Subcutaneous abdominal adipose tissue (tissue), 5 donors: ENCODE measurements around the gene GMDS.

Experiments
- H3K27ac ChIP-seq: one replicate; pipeline ENCODE4 v1.7.0; 2013; ENCODE audit warnings: low read depth, mild to moderate bottlenecking, inconsistent platforms, low read length, moderate library complexity
- H3K27me3 ChIP-seq, 5 donors: one replicate each; pipeline ENCODE4 v1.7.0; 2013; ENCODE audit warnings: low read length in 5 of 5, inconsistent platforms in 1 of 5; ENCODE audit not compliant: control insufficient read depth in 5 of 5, insufficient read depth in 4 of 5
- H3K36me3 ChIP-seq, 5 donors: one replicate each; pipeline ENCODE4 v1.7.0; 2013; ENCODE audit warnings: low read length in 5 of 5; ENCODE audit not compliant: control insufficient read depth in 5 of 5, insufficient read depth in 5 of 5
- H3K4me1 ChIP-seq, 5 donors: one replicate each; pipeline ENCODE4 v1.7.0; 2013; ENCODE audit warnings: low read length in 5 of 5, mild to moderate bottlenecking in 3 of 5, moderate library complexity in 1 of 5; ENCODE audit not compliant: control insufficient read depth in 5 of 5, insufficient read depth in 5 of 5
- H3K4me3 ChIP-seq, 5 donors: one replicate each; pipeline ENCODE4 v1.7.0; 2013; ENCODE audit warnings: low read length in 5 of 5, low read depth in 1 of 5
- H3K9ac ChIP-seq, 5 donors: one replicate each; pipeline ENCODE4 v1.7.0; 2013; ENCODE audit warnings: low read length in 5 of 5, mild to moderate bottlenecking in 4 of 5, moderate library complexity in 3 of 5
- H3K9me3 ChIP-seq, 5 donors: one replicate each; pipeline ENCODE4 v1.7.0; 2013; ENCODE audit warnings: low read length in 5 of 5; ENCODE audit not compliant: control insufficient read depth in 5 of 5
- donor health status: healthy.
- donor health status: healthy.
- donor health status: healthy.
- donor health status: healthy.
- donor health status: healthy.

The GMDS gene

GRCh38 chr6:1627827-1628560 lies 617.4 kb downstream of the GMDS start:
- no peak overlapping the region for H3K9ac ChIP-seq
- H3K9me3 ChIP-seq, result no peaks in the 10 kb centered on the region
- H3K36me3 ChIP-seq, result no peaks in the 10 kb centered on the region
- H3K4me3 ChIP-seq, result no peak overlapping the region
- peaks cover 0 to 22% (median 15%) of the 10 kb centered on the region in 5 donors for H3K4me1 ChIP-seq
- no peak overlapping the region for H3K27ac ChIP-seq
- H3K27me3 ChIP-seq, result peaks cover 0 to 30% (median 24%) of the 10 kb centered on the region in 5 donors

- H3K4me3 ChIP-seq, result no peak overlapping the region
- H3K36me3 ChIP-seq, result no peaks in the 10 kb centered on the region
- no peak overlapping the region for H3K27ac ChIP-seq
- no peak overlapping the region for H3K9ac ChIP-seq
- H3K4me1 ChIP-seq, result peaks cover 0 to 22% (median 15%) of the 10 kb centered on the region in 5 donors
- peaks cover 0 to 30% (median 27%) of the 10 kb centered on the region in 5 donors for H3K27me3 ChIP-seq
- H3K9me3 ChIP-seq, result no peaks in the 10 kb centered on the region
Observed at GRCh38 chr6:1626481-1626880, 618.9 kb downstream of the GMDS start.

DNA sequence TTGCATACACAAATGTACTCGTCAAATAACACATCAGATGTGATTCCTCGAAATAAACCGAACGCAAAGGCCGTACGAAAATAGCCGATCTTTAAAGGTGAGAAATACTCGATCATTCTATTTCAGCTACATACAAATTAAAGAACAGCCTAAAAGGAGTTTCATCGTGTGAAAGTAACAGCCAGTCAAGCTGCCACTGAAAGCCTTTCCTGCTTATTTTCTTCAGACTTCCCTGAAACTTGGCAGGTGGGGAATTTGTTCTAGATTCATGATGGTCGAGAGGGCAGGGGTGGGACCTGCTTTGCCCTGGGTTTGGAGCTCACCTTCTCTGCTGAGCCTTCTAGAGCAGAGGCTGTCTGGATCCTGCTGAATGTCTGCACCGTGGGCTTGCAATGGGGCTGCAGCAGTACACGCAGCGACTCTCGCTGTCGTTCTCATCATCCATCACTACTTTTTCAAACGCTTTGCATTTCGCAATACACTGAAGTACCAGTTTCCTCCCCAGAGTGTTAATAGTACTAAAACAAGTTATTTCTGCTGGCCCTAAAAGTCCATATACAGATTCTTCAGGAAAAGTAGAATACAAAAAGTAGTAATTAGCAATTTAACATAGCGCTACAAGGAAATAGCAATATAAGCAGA lies 619.5 kb downstream of the GMDS start:
- Histone ChIP-seq H3K4me3 (peak overlapping the region in 3 of 5 donors; percentile 72 to 85 (median 80)), H3K4me1 (peaks cover 0 to 22% (median 15%) of the 10 kb centered on the region in 5 donors), H3K9me3 (no peaks in the 10 kb centered on the region), H3K36me3 (no peaks in the 10 kb centered on the region), H3K27me3 (peaks cover 0 to 34% (median 29%) of the 10 kb centered on the region in 5 donors), H3K27ac (no peak overlapping the region), H3K9ac (peak overlapping the region in 1 of 5 donors; percentile 44)

GRCh38 chr6:1624851-1625781 lies 620.3 kb downstream of the GMDS start:
- peaks cover 0 to 26% (median 17%) of the 10 kb centered on the region in 5 donors for H3K4me1 ChIP-seq
- no peaks in the 10 kb centered on the region for H3K36me3 ChIP-seq
- H3K27me3 ChIP-seq, result peaks cover 3 to 41% (median 36%) of the 10 kb centered on the region in 5 donors
- H3K4me3 ChIP-seq, result peak overlapping the region; percentile 72 to 85 (median 80)
- no peaks in the 10 kb centered on the region for H3K9me3 ChIP-seq
- H3K27ac ChIP-seq, result peak overlapping the region; percentile 46
- H3K9ac ChIP-seq, result peak overlapping the region in 4 of 5 donors; percentile 44 to 71 (median 60)

DNA sequence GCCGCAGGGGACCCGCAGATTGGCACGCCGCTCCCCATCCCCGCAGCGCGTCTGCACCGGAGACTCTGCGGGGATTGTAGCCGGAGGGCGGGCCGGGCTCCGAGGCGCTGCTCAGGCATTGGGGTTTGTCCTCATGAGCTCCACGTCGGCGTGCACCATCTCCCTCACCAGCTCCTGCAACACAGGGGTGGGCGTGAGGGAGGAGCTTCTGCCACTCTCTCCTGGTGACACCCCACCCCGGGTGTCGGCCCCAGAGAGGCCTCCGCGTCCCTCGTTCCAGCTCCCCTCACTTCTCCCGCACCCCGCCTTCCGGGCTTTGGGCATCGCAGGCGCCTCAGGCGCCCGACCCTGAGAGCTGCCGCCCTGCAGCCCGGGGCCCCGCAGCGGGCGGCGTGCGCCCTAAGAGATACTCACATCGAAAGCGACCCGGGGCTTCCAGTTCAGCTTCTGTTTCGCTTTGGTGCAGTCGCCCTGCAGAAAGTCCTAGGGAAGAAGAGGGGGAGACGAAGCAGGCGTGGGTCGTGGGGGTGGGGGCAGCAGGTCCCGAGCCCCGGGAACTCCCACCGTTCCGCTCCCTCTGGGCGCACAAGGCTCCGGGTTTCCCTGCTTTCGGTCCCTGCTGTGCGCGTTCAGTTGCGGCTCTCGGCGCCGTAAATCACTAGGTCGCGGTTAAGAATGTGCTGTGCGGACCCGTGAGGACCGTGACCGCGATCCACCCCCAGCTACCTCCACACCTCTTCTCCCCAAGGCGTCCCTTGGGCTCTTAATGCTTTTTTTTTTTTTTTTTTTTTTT lies 621.2 kb downstream of the GMDS start:
- H3K4me1 ChIP-seq, result peaks cover 0 to 35% (median 23%) of the 10 kb centered on the region in 5 donors
- H3K9ac ChIP-seq, result peak overlapping the region in 1 of 5 donors; percentile 71
- H3K36me3 ChIP-seq, result no peaks in the 10 kb centered on the region
- no peaks in the 10 kb centered on the region for H3K9me3 ChIP-seq
- H3K4me3 ChIP-seq, result peak overlapping the region in 4 of 5 donors; percentile 72 to 85 (median 80)
- peaks cover 4 to 45% (median 42%) of the 10 kb centered on the region in 5 donors for H3K27me3 ChIP-seq
- no peak overlapping the region for H3K27ac ChIP-seq

- no peak overlapping the region for H3K4me3 ChIP-seq
- H3K9me3 ChIP-seq, result no peaks in the 10 kb centered on the region
- no peaks in the 10 kb centered on the region for H3K36me3 ChIP-seq
- no peak overlapping the region for H3K27ac ChIP-seq
- peaks cover 4 to 49% (median 42%) of the 10 kb centered on the region in 5 donors for H3K27me3 ChIP-seq
- H3K4me1 ChIP-seq, result peaks cover 0 to 35% (median 23%) of the 10 kb centered on the region in 5 donors
- H3K9ac ChIP-seq, result no peak overlapping the region
Observed at GRCh38 chr6:1623769-1624057, 621.7 kb downstream of the GMDS start.

DNA sequence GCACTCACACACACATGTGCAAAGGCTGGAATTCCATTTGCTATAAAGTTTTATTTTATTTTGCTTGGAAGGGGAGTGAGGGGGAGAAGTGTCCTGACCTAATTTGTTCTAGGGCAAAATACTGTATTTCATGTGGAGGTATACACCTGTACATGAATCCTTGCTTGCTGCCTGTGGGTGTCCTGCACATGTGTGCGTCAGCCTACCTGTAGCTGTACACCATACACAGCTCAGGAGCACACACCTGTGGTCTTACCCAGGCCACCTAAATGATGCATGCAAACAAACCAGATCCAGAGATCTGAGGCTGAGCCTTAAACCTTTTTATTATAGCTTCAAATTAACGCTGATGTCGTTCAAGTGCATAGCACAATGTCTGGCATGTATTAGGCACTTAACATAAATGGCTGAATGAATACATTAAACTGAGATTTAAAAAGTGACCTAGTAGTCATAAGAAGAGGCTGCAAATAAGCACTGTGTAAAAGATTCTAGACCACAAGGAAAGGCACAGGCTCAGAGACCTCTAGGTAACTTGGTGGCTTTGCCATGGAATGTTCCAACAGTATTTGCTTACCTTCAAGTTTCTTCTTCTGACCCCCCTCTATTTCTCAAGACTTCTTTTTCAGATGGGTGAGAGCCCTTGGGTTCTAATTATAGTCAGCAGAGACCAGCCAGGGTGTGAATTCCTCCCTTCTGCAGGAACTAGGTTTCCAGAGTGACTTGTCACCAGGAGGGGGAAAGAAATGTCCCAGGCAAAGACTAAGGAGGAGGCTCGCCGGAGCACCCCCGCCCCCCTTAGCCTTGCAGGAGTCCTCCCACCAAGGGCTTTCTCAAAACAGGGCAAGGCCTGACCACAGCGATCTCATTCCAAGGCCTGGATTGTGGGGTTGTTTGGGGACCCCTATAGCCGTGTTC lies 622.3 kb downstream of the GMDS start:
- Histone ChIP-seq H3K27ac (no peak overlapping the region), H3K4me3 (no peak overlapping the region)

GRCh38 chr6:1622220-1622850 lies 623.1 kb downstream of the GMDS start:
- H3K4me1 ChIP-seq, result peaks cover 0 to 35% (median 23%) of the 10 kb centered on the region in 5 donors
- H3K9me3 ChIP-seq, result no peaks in the 10 kb centered on the region
- H3K27ac ChIP-seq, result no peak overlapping the region
- no peaks in the 10 kb centered on the region for H3K36me3 ChIP-seq
- H3K4me3 ChIP-seq, result no peak overlapping the region
- peaks cover 8 to 46% (median 41%) of the 10 kb centered on the region in 5 donors for H3K27me3 ChIP-seq
- no peak overlapping the region for H3K9ac ChIP-seq

More for the DNA sequence above, 622.3 kb downstream of the GMDS start:
- no peak overlapping the region for H3K9ac ChIP-seq
- no peaks in the 10 kb centered on the region for H3K36me3 ChIP-seq
- H3K27me3 ChIP-seq, result peaks cover 8 to 49% (median 43%) of the 10 kb centered on the region in 5 donors
- H3K4me1 ChIP-seq, result peaks cover 0 to 35% (median 23%) of the 10 kb centered on the region in 5 donors
- H3K9me3 ChIP-seq, result no peaks in the 10 kb centered on the region
